Common myeloid progenitor, CD34-positive (primary cell): ENCODE measurements around the gene NLRP1.

Experiments used
- CTCF ChIA-PET: fragments of 350-600 bp; sonication (Branson Sonifier 250); formaldehyde crosslinking; loops from one replicate; lab custom pipeline; 2021; ENCODE audit warnings: antibody characterized with exemption; lab: Charles Lee
- POLR2A ChIA-PET: fragments of 350-600 bp; sonication (Branson Sonifier 250); formaldehyde crosslinking; loops from one replicate; lab custom pipeline; 2021; ENCODE audit warnings: antibody characterized with exemption; lab: Charles Lee
- DNase-seq, 3 donors: peaks; one replicate each; pipeline versions ENCODE4 v3.0.0 to v3.0.0-alpha.2; 2013
- H3K27ac ChIP-seq, 2 experiments: 1 replicate in 1 of 2; 2 replicates in 1 of 2; pipeline ENCODE4 v1.7.0; 2013; ENCODE audit warnings: inconsistent platforms in 2 of 2, low read length in 2 of 2, mild to moderate bottlenecking in 2 of 2, low read depth in 1 of 2, moderate library complexity in 1 of 2; ENCODE audit not compliant: severe bottlenecking in 2 of 2, insufficient read depth in 1 of 2, poor library complexity in 1 of 2
- H3K27me3 ChIP-seq, 5 experiments: replicated peaks in 2 of 5; 1 replicate in 3 of 5; 2 replicates in 2 of 5; pipeline versions ENCODE4 v1.6.1 to v1.7.0; 2013; ENCODE audit warnings: low read length in 4 of 5, mild to moderate bottlenecking in 2 of 5, moderate library complexity in 2 of 5, inconsistent platforms in 1 of 5; ENCODE audit not compliant: insufficient read depth in 5 of 5, control insufficient read depth in 4 of 5
- H3K36me3 ChIP-seq, 4 experiments: 1 replicate in 2 of 4; 2 replicates in 2 of 4; pipeline versions ENCODE4 v1.6.1 to v1.7.0; 2013; ENCODE audit warnings: low read length in 3 of 4, control low read depth in 1 of 4, mild to moderate bottlenecking in 1 of 4; ENCODE audit not compliant: control insufficient read depth in 4 of 4, insufficient read depth in 4 of 4
- H3K4me1 ChIP-seq, 4 experiments: 1 replicate in 3 of 4; 2 replicates in 1 of 4; pipeline versions ENCODE4 v1.6.1 to v1.7.1; 2013; ENCODE audit warnings: low read length in 3 of 4, mild to moderate bottlenecking in 3 of 4, control low read depth in 1 of 4, inconsistent platforms in 1 of 4, moderate library complexity in 1 of 4; ENCODE audit not compliant: control insufficient read depth in 4 of 4, insufficient read depth in 4 of 4; ENCODE audit errors: control extremely low read depth in 1 of 4
- H3K4me3 ChIP-seq, 7 experiments: 1 replicate in 4 of 7; 2 replicates in 3 of 7; pipeline versions ENCODE4 v1.5.1 to v1.7.0; 2013; ENCODE audit warnings: mild to moderate bottlenecking in 7 of 7, low read length in 6 of 7, moderate library complexity in 6 of 7, inconsistent platforms in 2 of 7, low read depth in 2 of 7, control low read depth in 1 of 7; ENCODE audit not compliant: insufficient read depth in 4 of 7, control insufficient read depth in 1 of 7; ENCODE audit errors: extremely low read depth in 1 of 7
- H3K9me3 ChIP-seq, 5 experiments: 1 replicate in 4 of 5; 2 replicates in 1 of 5; pipeline versions ENCODE4 v1.6.1 to v1.7.1; 2013; ENCODE audit warnings: low read length in 4 of 5, mild to moderate bottlenecking in 2 of 5, inconsistent platforms in 1 of 5, low read depth in 1 of 5, moderate library complexity in 1 of 5; ENCODE audit not compliant: control insufficient read depth in 4 of 5, insufficient read depth in 2 of 5; ENCODE audit errors: control extremely low read depth in 1 of 5
- WGBS: methylation state at CpG from one replicate; pipeline ENCODE4 v1.1.5; 2013; ENCODE audit not compliant: insufficient coverage; 5-methylcytosine and 5-hydroxymethylcytosine counted together

NLRP1 gene

GRCh38 chr17:5499476-5500231 lies 84.7 kb downstream of the NLRP1 start:
- Histone ChIP-seq H3K9me3 (no peaks in the 10 kb centered on the region), H3K4me3 (peak overlapping the region in 5 of 7 experiments; percentile 30 to 88 (median 75)), H3K27me3 (peaks cover 0 to 11% (median 0%) of the 10 kb centered on the region in 5 experiments), H3K4me1 (peaks cover 0 to 17% (median 14%) of the 10 kb centered on the region in 4 experiments), H3K36me3 (no peaks in the 10 kb centered on the region), H3K27ac (no peak overlapping the region)
- WGBS: 59% methylated on average over 31 of the region's 44 CpGs
- ChIA-PET POLR2A (interaction anchor here (0.7 to 2.2 kb wide), 3 partner anchors 11 to 27 kb away, joined by 3 to 17 read pairs (median 4); partner anchors contain the start of genes DERL2 and MIS12), CTCF (interaction anchor here (0.8 to 1.5 kb wide), 2 partner anchors 25 to 308 kb away, joined by 3 to 4 read pairs; partner anchors contain the start of gene ZNF594)
- DNase-seq: peak in 1 of 3 donors; percentile 7

GRCh38 chr17:5492970-5493369 lies 91.3 kb downstream of the NLRP1 start:
- CTCF ChIA-PET: no interaction called here
- H3K27ac ChIP-seq: no peak overlapping the region
- peaks cover 7 to 27% (median 16%) of the 10 kb centered on the region in 4 experiments for H3K36me3 ChIP-seq
- H3K9me3 ChIP-seq: peaks cover 0 to 7% (median 0%) of the 10 kb centered on the region in 5 experiments
- H3K4me3 ChIP-seq: no peak overlapping the region
- POLR2A ChIA-PET: no interaction called here
- H3K27me3 ChIP-seq: no peaks in the 10 kb centered on the region
- WGBS: no CpG with 5 or more reads among the region's 2 CpGs
- H3K4me1 ChIP-seq: peaks cover 0 to under 1% (median 0%) of the 10 kb centered on the region in 4 experiments
- DNase-seq: no peak

- H3K4me3 ChIP-seq: no peak overlapping the region
- H3K4me1 ChIP-seq: peaks cover 10 to 29% (median 20%) of the 10 kb centered on the region in 4 experiments
- no peak for DNase-seq
- peaks cover 0 to 7% (median 0%) of the 10 kb centered on the region in 5 experiments for H3K9me3 ChIP-seq
- 94% methylated on average over 7 of the region's 8 CpGs for WGBS
- CTCF ChIA-PET: no interaction called here
- POLR2A ChIA-PET: interaction anchor here (0.6 to 1.2 kb wide), 2 partner anchors 11 to 1060 kb away, joined by 3 read pairs; no protein-coding TSS in a partner anchor
- peaks cover 11 to 35% (median 18%) of the 10 kb centered on the region in 4 experiments for H3K36me3 ChIP-seq
- H3K27ac ChIP-seq: no peak overlapping the region
- H3K27me3 ChIP-seq: no peaks in the 10 kb centered on the region
Measured at GRCh38 chr17:5488752-5489151, 95.6 kb downstream of the NLRP1 start.

- no peaks in the 10 kb centered on the region for H3K9me3 ChIP-seq
- peaks cover 10 to 29% (median 20%) of the 10 kb centered on the region in 4 experiments for H3K4me1 ChIP-seq
- no peaks in the 10 kb centered on the region for H3K27me3 ChIP-seq
- CTCF ChIA-PET: interaction anchor here (0.8 to 1.5 kb wide), 3 partner anchors 9 to 39 kb away, joined by 3 to 5 read pairs (median 4); no protein-coding TSS in a partner anchor
- WGBS: 0% methylated on average over 56 of the region's 77 CpGs
- peak within 1 kb of the TSS; percentile 58 to 99 (median 97) for H3K4me3 ChIP-seq
- peak; percentile 99 to 100 (median 100) for DNase-seq
- peak within 1 kb of the TSS; percentile 97 to 98 for H3K27ac ChIP-seq
- POLR2A ChIA-PET: interaction anchor here (1.1 to 2.7 kb wide), 6 partner anchors 14 to 97 kb away, joined by 3 to 17 read pairs (median 8); partner anchors contain the start of genes DHX33 and NLRP1
- H3K36me3 ChIP-seq: peaks cover 18 to 44% (median 31%) of the 10 kb centered on the region in 4 experiments
Measured at GRCh38 chr17:5486206-5487124, 97.8 kb downstream of the NLRP1 start, which contains the start of gene MIS12. MIS12 (plus strand) TSS chr17:5486566; CDS start chr17:5488863, 2,297 bp downstream.

- Histone ChIP-seq H3K36me3 (peaks cover 19 to 49% (median 35%) of the 10 kb centered on the region in 4 experiments), H3K9me3 (no peaks in the 10 kb centered on the region), H3K4me3 (peak within 1 kb of the TSS; percentile 58 to 99 (median 97)), H3K27me3 (no peaks in the 10 kb centered on the region), H3K4me1 (peaks cover 10 to 29% (median 20%) of the 10 kb centered on the region in 4 experiments), H3K27ac (peak within 1 kb of the TSS; percentile 97 to 98)
- ChIA-PET CTCF (interaction anchor here (1.1 to 1.5 kb wide), 4 partner anchors 10 to 98 kb away, joined by 3 to 5 read pairs (median 4); partner anchors contain the start of gene NLRP1), POLR2A (interaction anchor here (1.1 to 2.7 kb wide), 6 partner anchors 14 to 98 kb away, joined by 3 to 17 read pairs (median 8); partner anchors contain the start of genes DHX33 and NLRP1)
- peak in 1 of 3 donors; percentile 50 for DNase-seq
- under 1% methylated on average over 14 of the region's 29 CpGs for WGBS
Measured at GRCh38 chr17:5485270-5486205, 98.8 kb downstream of the NLRP1 start, which contains the start of gene DERL2. DERL2 (minus strand) TSS chr17:5486178; CDS start chr17:5486161, 17 bp downstream.
